Neuronal stem cell (in vitro differentiated cells): ENCODE measurements around the gene NRG3.

Experiments used
- DNase-seq: peaks from one replicate; pipeline ENCODE4 v3.0.0-alpha.2; 2013; ENCODE audit warnings: low spot score
- H2AFZ ChIP-seq: one replicate; pipeline ENCODE4 v1.6.1; 2013; ENCODE audit warnings: mild to moderate bottlenecking, low read length, inconsistent platforms
- H2AK5ac ChIP-seq: 2 replicates; pipeline ENCODE4 v1.6.1; 2013; ENCODE audit warnings: low read depth, mild to moderate bottlenecking, inconsistent platforms, low read length, moderate library complexity, mixed read lengths
- H2BK120ac ChIP-seq: 2 replicates; pipeline ENCODE4 v1.6.1; 2013; ENCODE audit warnings: low read depth, mild to moderate bottlenecking, inconsistent platforms, low read length, moderate library complexity, mixed read lengths
- H2BK12ac ChIP-seq: one replicate; pipeline ENCODE4 v1.6.1; 2013; ENCODE audit warnings: low read length, inconsistent platforms
- H2BK15ac ChIP-seq: 2 replicates; pipeline ENCODE4 v1.6.1; 2013; ENCODE audit warnings: mild to moderate bottlenecking, low read length, inconsistent platforms, mixed read lengths
- H2BK5ac ChIP-seq: one replicate; pipeline ENCODE4 v1.6.1; 2013; ENCODE audit warnings: inconsistent platforms, mild to moderate bottlenecking, low read length, moderate library complexity
- H3K14ac ChIP-seq: one replicate; pipeline ENCODE4 v1.6.1; 2013; ENCODE audit warnings: low read length, inconsistent platforms
- H3K18ac ChIP-seq: 2 replicates; pipeline ENCODE4 v1.6.1; 2013; ENCODE audit warnings: low read length, inconsistent platforms
- H3K23ac ChIP-seq: 2 replicates; pipeline ENCODE4 v1.6.1; 2013; ENCODE audit warnings: low read depth, mild to moderate bottlenecking, mixed read lengths, low read length, inconsistent platforms; ENCODE audit not compliant: poor library complexity
- H3K27ac ChIP-seq: replicated peaks from 3 replicates; pipeline ENCODE4 v1.5.1; 2013; ENCODE audit warnings: low read length, inconsistent platforms
- H3K27me3 ChIP-seq, 3 experiments: 2 replicates each; pipeline ENCODE4 v1.6.1; 2013; ENCODE audit warnings: low read length in 3 of 3, mild to moderate bottlenecking in 2 of 3, inconsistent platforms in 1 of 3, low read depth in 1 of 3, mixed read lengths in 1 of 3, moderate library complexity in 1 of 3; ENCODE audit not compliant: control insufficient read depth in 3 of 3, insufficient read depth in 3 of 3
- H3K36me3 ChIP-seq, 2 donors: replicated peaks in 1 of 2; 2 replicates each; pipeline ENCODE4 v1.6.1; 2013; ENCODE audit warnings: low read length in 2 of 2; ENCODE audit not compliant: control insufficient read depth in 2 of 2, insufficient read depth in 2 of 2
- H3K4ac ChIP-seq: 2 replicates; pipeline ENCODE4 v1.6.1; 2013; ENCODE audit warnings: inconsistent platforms, mild to moderate bottlenecking, low read length, moderate library complexity
- H3K4me1 ChIP-seq, 2 donors: 1 replicate in 1 of 2; 2 replicates in 1 of 2; pipeline ENCODE4 v1.6.1; 2013; ENCODE audit warnings: low read length in 2 of 2, low read depth in 1 of 2; ENCODE audit not compliant: control insufficient read depth in 2 of 2, insufficient read depth in 1 of 2
- H3K4me2 ChIP-seq: one replicate; pipeline ENCODE4 v1.6.1; 2013; ENCODE audit warnings: mild to moderate bottlenecking, low read length, inconsistent platforms; ENCODE audit not compliant: insufficient read depth, poor library complexity, severe bottlenecking
- H3K4me3 ChIP-seq, 2 donors: 2 replicates each; pipeline ENCODE4 v1.5.1; 2013; ENCODE audit warnings: low read length in 2 of 2, mild to moderate bottlenecking in 2 of 2, inconsistent platforms in 1 of 2, moderate library complexity in 1 of 2
- H3K79me1 ChIP-seq: one replicate; pipeline ENCODE4 v1.6.1; 2013; ENCODE audit warnings: low read depth, mild to moderate bottlenecking, inconsistent platforms, low read length, moderate library complexity
- H3K9ac ChIP-seq: one replicate; pipeline ENCODE4 v1.6.1; 2013; ENCODE audit warnings: mild to moderate bottlenecking, low read depth, low read length, inconsistent platforms; ENCODE audit not compliant: poor library complexity
- H3K9me3 ChIP-seq, 2 donors: replicated peaks in 1 of 2; 2 replicates each; pipeline versions ENCODE3 to v1.6.1; 2013; ENCODE audit warnings: low read length in 2 of 2, mild to moderate bottlenecking in 2 of 2, inconsistent platforms in 1 of 2, low read depth in 1 of 2, mixed read lengths in 1 of 2, moderate library complexity in 1 of 2; ENCODE audit not compliant: control insufficient read depth in 2 of 2, insufficient read depth in 1 of 2
- H4K8ac ChIP-seq: one replicate; pipeline ENCODE4 v1.6.1; 2013; ENCODE audit warnings: low read depth, mild to moderate bottlenecking, inconsistent platforms, low read length, moderate library complexity
- H4K91ac ChIP-seq: one replicate; pipeline ENCODE4 v1.6.1; 2013; ENCODE audit warnings: low read length, low read depth, mild to moderate bottlenecking, inconsistent platforms; ENCODE audit not compliant: poor library complexity
- WGBS, 2 donors: extraction: QIAGEN DNeasy Blood & Tissue Kit; methylation state at CpG; one replicate each; pipeline ENCODE4 v1.1.7; 2013; ENCODE audit warnings: missing lambda C conversion rate in 2 of 2, mixed read lengths in 1 of 2; ENCODE audit not compliant: insufficient read length in 2 of 2, insufficient replicate concordance in 1 of 2; ENCODE audit errors: extremely low coverage in 2 of 2; 5-methylcytosine and 5-hydroxymethylcytosine counted together

NRG3 gene

GRCh38 chr10:82922046-82922445 is 1047.1 kb downstream of the NRG3 start:
- H3K14ac ChIP-seq: no peak overlapping the region
- no peaks in the 10 kb centered on the region for H3K27me3 ChIP-seq
- H3K23ac ChIP-seq: no peak overlapping the region
- H2BK15ac ChIP-seq: no peak overlapping the region
- H2AFZ ChIP-seq: no peak overlapping the region
- no peak overlapping the region for H3K9ac ChIP-seq
- WGBS, 2 donors: no CpG with 5 or more reads among the region's 4 CpGs
- H3K79me1 ChIP-seq: no peaks in the 10 kb centered on the region
- H2AK5ac ChIP-seq: no peak overlapping the region
- no peak overlapping the region for H3K27ac ChIP-seq
- H3K4me1 ChIP-seq: peaks cover 3% of the 10 kb centered on the region in 2 donors
- no peak for DNase-seq
- peaks cover 0 to 5% of the 10 kb centered on the region in 2 donors for H3K9me3 ChIP-seq
- no peak overlapping the region for H3K4me2 ChIP-seq
- H3K36me3 ChIP-seq: no peaks in the 10 kb centered on the region
- no peak overlapping the region for H2BK5ac ChIP-seq
- H3K18ac ChIP-seq: no peak overlapping the region
- H2BK12ac ChIP-seq: no peak overlapping the region
- H3K4me3 ChIP-seq: no peak overlapping the region
- H4K91ac ChIP-seq: no peak overlapping the region
- no peak overlapping the region for H2BK120ac ChIP-seq
- H3K4ac ChIP-seq: no peak overlapping the region
- no peak overlapping the region for H4K8ac ChIP-seq

GRCh38 chr10:82922755-82923154 is 1047.8 kb downstream of the NRG3 start:
- Histone ChIP-seq H3K9ac (no peak overlapping the region), H3K4me1 (peaks cover 0 to 3% of the 10 kb centered on the region in 2 donors), H4K8ac (no peak overlapping the region), H3K27me3 (no peaks in the 10 kb centered on the region), H3K27ac (no peak overlapping the region), H3K4me2 (no peak overlapping the region), H3K23ac (no peak overlapping the region), H3K14ac (no peak overlapping the region), H3K4ac (no peak overlapping the region), H2BK120ac (no peak overlapping the region), H3K9me3 (peaks cover 0 to 5% of the 10 kb centered on the region in 2 donors), H2AK5ac (no peak overlapping the region), H2BK15ac (no peak overlapping the region), H2BK12ac (no peak overlapping the region), H3K36me3 (no peaks in the 10 kb centered on the region), H2BK5ac (no peak overlapping the region), H3K4me3 (no peak overlapping the region), H3K79me1 (no peaks in the 10 kb centered on the region), H4K91ac (no peak overlapping the region), H3K18ac (no peak overlapping the region), H2AFZ (no peak overlapping the region)
- no CpG with 5 or more reads among the region's 2 CpGs for WGBS, 2 donors
- DNase-seq: no peak

- DNase-seq: no peak
- H2AFZ ChIP-seq: no peak overlapping the region
- no peaks in the 10 kb centered on the region for H3K27me3 ChIP-seq
- H3K4me3 ChIP-seq: no peak overlapping the region
- H2AK5ac ChIP-seq: no peak overlapping the region
- H3K4ac ChIP-seq: no peak overlapping the region
- no peak overlapping the region for H2BK120ac ChIP-seq
- no peak overlapping the region for H3K27ac ChIP-seq
- peaks cover 0 to 3% of the 10 kb centered on the region in 2 donors for H3K4me1 ChIP-seq
- no peaks in the 10 kb centered on the region for H3K36me3 ChIP-seq
- no peak overlapping the region for H4K8ac ChIP-seq
- WGBS, 2 donors: no CpG with 5 or more reads among the region's 1 CpG
- H2BK5ac ChIP-seq: no peak overlapping the region
- no peak overlapping the region for H3K18ac ChIP-seq
- no peak overlapping the region for H3K23ac ChIP-seq
- no peak overlapping the region for H3K9ac ChIP-seq
- H3K4me2 ChIP-seq: no peak overlapping the region
- no peaks in the 10 kb centered on the region for H3K79me1 ChIP-seq
- H3K9me3 ChIP-seq: peaks cover 0 to 5% of the 10 kb centered on the region in 2 donors
- no peak overlapping the region for H2BK15ac ChIP-seq
- no peak overlapping the region for H2BK12ac ChIP-seq
- H3K14ac ChIP-seq: no peak overlapping the region
- H4K91ac ChIP-seq: no peak overlapping the region
These were observed 1049.7 kb downstream of the NRG3 start for GRCh38 chr10:82924711-82925110.

GRCh38 chr10:82925547-82925946 is 1050.6 kb downstream of the NRG3 start:
- no CpG with 5 or more reads among the region's 3 CpGs for WGBS, 2 donors
- H2BK5ac ChIP-seq: no peak overlapping the region

More at GRCh38 chr10:82925547-82925946, 1050.6 kb downstream of the NRG3 start:
- H3K4me3 ChIP-seq: no peak overlapping the region
- no peak overlapping the region for H3K14ac ChIP-seq
- no peaks in the 10 kb centered on the region for H3K36me3 ChIP-seq
- H2BK12ac ChIP-seq: no peak overlapping the region
- H3K79me1 ChIP-seq: no peaks in the 10 kb centered on the region
- no peak overlapping the region for H3K4me2 ChIP-seq
- no peak overlapping the region for H3K23ac ChIP-seq
- H2BK120ac ChIP-seq: no peak overlapping the region
- H3K4ac ChIP-seq: no peak overlapping the region
- H2AFZ ChIP-seq: no peak overlapping the region
- no peak overlapping the region for H3K27ac ChIP-seq
- H3K18ac ChIP-seq: no peak overlapping the region
- H4K8ac ChIP-seq: no peak overlapping the region
- H2AK5ac ChIP-seq: no peak overlapping the region
- DNase-seq: no peak
- no peak overlapping the region for H4K91ac ChIP-seq
- H3K4me1 ChIP-seq: peaks cover 0 to 3% of the 10 kb centered on the region in 2 donors
- H3K9ac ChIP-seq: no peak overlapping the region
- peaks cover 0 to 5% of the 10 kb centered on the region in 2 donors for H3K9me3 ChIP-seq
- no peaks in the 10 kb centered on the region for H3K27me3 ChIP-seq
- H2BK15ac ChIP-seq: no peak overlapping the region
